ENCODE data around the gene CUEDC1.

GRCh38 chr17:57902117-57902799 lies 53.0 kb downstream of the CUEDC1 start:
- TF ChIP-seq, protein P1, sequence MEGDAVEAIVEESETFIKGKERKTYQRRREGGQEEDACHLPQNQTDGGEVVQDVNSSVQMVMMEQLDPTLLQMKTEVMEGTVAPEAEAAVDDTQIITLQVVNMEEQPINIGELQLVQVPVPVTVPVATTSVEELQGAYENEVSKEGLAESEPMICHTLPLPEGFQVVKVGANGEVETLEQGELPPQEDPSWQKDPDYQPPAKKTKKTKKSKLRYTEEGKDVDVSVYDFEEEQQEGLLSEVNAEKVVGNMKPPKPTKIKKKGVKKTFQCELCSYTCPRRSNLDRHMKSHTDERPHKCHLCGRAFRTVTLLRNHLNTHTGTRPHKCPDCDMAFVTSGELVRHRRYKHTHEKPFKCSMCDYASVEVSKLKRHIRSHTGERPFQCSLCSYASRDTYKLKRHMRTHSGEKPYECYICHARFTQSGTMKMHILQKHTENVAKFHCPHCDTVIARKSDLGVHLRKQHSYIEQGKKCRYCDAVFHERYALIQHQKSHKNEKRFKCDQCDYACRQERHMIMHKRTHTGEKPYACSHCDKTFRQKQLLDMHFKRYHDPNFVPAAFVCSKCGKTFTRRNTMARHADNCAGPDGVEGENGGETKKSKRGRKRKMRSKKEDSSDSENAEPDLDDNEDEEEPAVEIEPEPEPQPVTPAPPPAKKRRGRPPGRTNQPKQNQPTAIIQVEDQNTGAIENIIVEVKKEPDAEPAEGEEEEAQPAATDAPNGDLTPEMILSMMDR (IDR thresholded peaks at IDR 0.05), result no peak
- no peak for TF ChIP-seq EZH2 (IDR thresholded peaks at IDR 0.05; ENCODE audit: borderline replicate concordance, insufficient read depth, low read depth, low read length, poor library complexity, severe bottlenecking)

Data from B cell (primary cell).